H1 (cell line): ENCODE data around the gene ACACB. TPM values are rescaled to one million over a fixed set of nuclear protein-coding genes. Genes with fewer than 3 reads are reported as not detected.

ENCODE experiments used
- ASH2L ChIP-seq: fragments of 200-600, 300-600 bp; sonication (generic); IDR thresholded peaks from one replicate; pipeline ENCODE4 v1.7.1; 2017; ENCODE audit warnings: low read length
- BCL11A ChIP-seq, 2 experiments: IDR thresholded peaks; one replicate each; pipeline ENCODE4 v1.6.1; 2011; ENCODE audit warnings: low read depth in 2 of 2, low read length in 2 of 2, mild to moderate bottlenecking in 2 of 2
- CHD1 ChIP-seq: IDR thresholded peaks from 2 replicates; pipeline ENCODE4 v1.6.1; 2012; ENCODE audit warnings: low read depth, low read length, improper control_type of control experiment
- EP300 ChIP-seq, 2 experiments: IDR thresholded peaks; 1 replicate in 1 of 2; 2 replicates in 1 of 2; pipeline ENCODE4 v1.6.1; 2011 to 2012; ENCODE audit warnings: low read depth in 2 of 2, low read length in 2 of 2, mild to moderate bottlenecking in 2 of 2, borderline replicate concordance in 1 of 2, inconsistent platforms in 1 of 2, moderate library complexity in 1 of 2
- GTF2F1 ChIP-seq: IDR thresholded peaks from 2 replicates; pipeline ENCODE4 v1.6.1; 2012; ENCODE audit warnings: low read depth, low read length, improper control_type of control experiment, borderline replicate concordance
- KDM1A ChIP-seq: fragments of 200-600, 300-600 bp; sonication (generic); IDR thresholded peaks from 2 replicates; pipeline ENCODE4 v1.7.1; 2016; ENCODE audit warnings: mild to moderate bottlenecking, low read length, borderline replicate concordance
- KDM5A ChIP-seq: fragments of 200-600 bp; IDR thresholded peaks from 2 replicates; pipeline ENCODE4 v1.7.1; 2012; ENCODE audit warnings: mild to moderate bottlenecking, low read length, inconsistent platforms, mixed read lengths
- MAFK ChIP-seq: IDR thresholded peaks from 2 replicates; pipeline ENCODE4 v1.6.1; 2012; ENCODE audit warnings: low read depth, mild to moderate bottlenecking, improper control_type of control experiment, low read length
- PHF8 ChIP-seq: fragments of 200-600 bp; sonication (generic); conservative IDR thresholded peaks from 2 replicates; pipeline ENCODE4 v1.7.1; 2012; ENCODE audit warnings: low read depth, mild to moderate bottlenecking, inconsistent platforms, low read length, moderate library complexity
- RAD21 ChIP-seq, 2 experiments: IDR thresholded peaks in 1 of 2; conservative IDR thresholded peaks in 1 of 2; 2 replicates each; pipeline ENCODE4 v1.6.1; 2011; ENCODE audit warnings: low read depth in 2 of 2, low read length in 2 of 2, improper control_type of control experiment in 1 of 2, inconsistent platforms in 1 of 2, mild to moderate bottlenecking in 1 of 2, moderate library complexity in 1 of 2
- RNF2 ChIP-seq: fragments of 200-900, 300-1000 bp; sonication (generic); IDR thresholded peaks from 2 replicates; pipeline ENCODE4 v1.7.1; 2016; ENCODE audit warnings: borderline replicate concordance, low read depth, mild to moderate bottlenecking, antibody characterized with exemption, low read length; ENCODE audit not compliant: poor library complexity, severe bottlenecking; ENCODE audit errors: missing control alignments
- RXRA ChIP-seq: IDR thresholded peaks from 2 replicates; pipeline ENCODE4 v1.6.1; 2011; ENCODE audit warnings: low read depth, mild to moderate bottlenecking, low read length, moderate library complexity; ENCODE audit not compliant: insufficient read depth
- SIX5 ChIP-seq: IDR thresholded peaks from 2 replicates; pipeline ENCODE4 v1.6.1; 2011; ENCODE audit warnings: mild to moderate bottlenecking, low read depth, low read length
- SP2 ChIP-seq: IDR thresholded peaks from 2 replicates; pipeline ENCODE4 v1.6.1; 2012; ENCODE audit warnings: mild to moderate bottlenecking, low read length, inconsistent platforms
- SP4 ChIP-seq: IDR thresholded peaks from 2 replicates; pipeline ENCODE4 v1.6.1; 2012; ENCODE audit warnings: low read length, inconsistent platforms
- TAF1 ChIP-seq: IDR thresholded peaks from 2 replicates; pipeline ENCODE4 v1.6.1; 2011; ENCODE audit warnings: mild to moderate bottlenecking, low read depth, low read length
- TCF12 ChIP-seq: IDR thresholded peaks from 2 replicates; pipeline ENCODE4 v1.6.1; 2011; ENCODE audit warnings: low read depth, mild to moderate bottlenecking, low read length
- TEAD4 ChIP-seq: IDR thresholded peaks from 2 replicates; pipeline ENCODE4 v1.6.1; 2012; ENCODE audit warnings: low read depth, low read length, inconsistent platforms, mixed read lengths
- polyA plus RNA-seq, 7 experiments: library from polyadenylated mRNA; depleted of rRNA in 3 of 7; stranded (reverse) in 5 of 7; unstranded in 2 of 7; fragments of >200 nt in 5 of 7; fragments of 200-250 nt in 2 of 7; gene quantifications; 1 replicate in 5 of 7; 2 replicates in 1 of 7; 4 replicates in 1 of 7; pipeline versions ENCODE4 v1.2.1 to v1.2.3, GENCODE V29; 2011 to 2013; ENCODE audit warnings: missing spikeins in 2 of 7, mixed read lengths in 2 of 7
- total RNA-seq: library from RNA; stranded (reverse); fragmentation: NEBNext Ultra II Directional; extraction: Animal tissue kit (Norgen Biotek cat#: 25700); gene quantifications from 2 replicates; pipeline ENCODE4 v1.2.1, GENCODE V29; 2021
- TF ChIP-seq, protein P1 (sequence below): IDR thresholded peaks from 2 replicates; pipeline ENCODE4 v1.6.1; 2011; ENCODE audit warnings: low read depth, mild to moderate bottlenecking, low read length; ENCODE audit not compliant: insufficient read depth
- TF ChIP-seq, protein P2 (sequence below): IDR thresholded peaks from 2 replicates; pipeline ENCODE4 v1.6.1; 2012; ENCODE audit warnings: inconsistent platforms
- TF ChIP-seq, protein P3 (sequence below): IDR thresholded peaks from 2 replicates; pipeline ENCODE4 v1.6.1; 2011; ENCODE audit warnings: low read length, improper control_type of control experiment

The ACACB gene
- total and polyA plus RNA-seq, 2 of the 8 experiments (the other 6 are each of a cell fraction or from before 2014, with no cell fraction given): 5.8 to 15.3 TPM

DNA sequence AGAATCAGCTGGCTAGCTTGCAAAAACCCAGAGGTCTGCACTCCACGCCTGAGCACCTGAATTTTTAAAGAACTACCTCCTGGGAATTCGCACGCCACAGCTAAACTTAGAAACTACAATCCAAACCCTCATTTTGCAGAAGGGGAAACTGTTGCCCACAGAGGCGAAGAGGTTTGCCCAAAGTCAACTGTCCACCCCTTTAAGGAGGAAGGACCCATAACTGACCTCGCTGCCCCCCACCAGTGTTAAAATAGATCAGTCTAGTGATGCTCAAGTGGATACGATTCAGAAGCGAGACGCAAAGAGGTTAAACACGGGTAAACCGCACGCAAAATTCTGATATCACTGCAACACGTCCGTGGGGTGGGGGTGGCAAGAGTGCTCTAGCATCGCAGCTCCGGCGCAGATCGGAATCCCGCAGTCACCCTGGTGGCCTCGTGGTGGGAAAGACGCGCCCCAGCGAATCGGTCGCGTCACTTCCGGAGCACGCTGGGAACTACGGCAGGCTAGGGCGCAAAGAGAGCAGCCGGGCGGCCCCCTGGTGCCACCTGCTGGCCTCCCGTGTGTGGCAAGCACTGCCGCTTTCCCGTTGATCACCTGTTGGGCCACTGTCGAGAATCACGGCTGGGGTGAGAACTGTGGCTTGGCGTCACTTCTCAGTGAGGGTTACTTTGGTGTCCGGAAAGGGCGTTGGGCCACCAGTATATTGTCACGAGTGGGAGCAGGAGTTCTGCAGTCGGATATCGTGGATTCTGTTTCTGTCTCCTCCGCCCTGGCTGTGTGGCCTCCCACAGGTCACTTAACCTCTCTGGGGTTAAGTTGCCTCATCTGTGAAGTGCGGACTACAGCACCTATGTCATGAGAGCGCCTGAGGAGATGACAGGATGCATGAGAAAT, 23.1 kb upstream of the ACACB start, which contains the start of gene ALKBH2 (continued):
- TF ChIP-seq, protein P1, sequence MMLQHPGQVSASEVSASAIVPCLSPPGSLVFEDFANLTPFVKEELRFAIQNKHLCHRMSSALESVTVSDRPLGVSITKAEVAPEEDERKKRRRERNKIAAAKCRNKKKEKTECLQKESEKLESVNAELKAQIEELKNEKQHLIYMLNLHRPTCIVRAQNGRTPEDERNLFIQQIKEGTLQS: 0 out of 2 replicates have a peak, but pooled peaks have one; percentile 4
- TF ChIP-seq KDM1A (peak; percentile 85), TEAD4 (peak; percentile 48), EP300 (IDR thresholded peaks at IDR 0.05; ENCODE audit: borderline replicate concordance in 1 of 2, low read depth in 2 of 2, low read length in 2 of 2) (peak in 1 of 2 experiments; percentile 64; a peak in 1 of 3 replicates), SP2 (no peak), RAD21 (IDR thresholded peaks at IDR 0.05 in 1 of 2, conservative IDR thresholded peaks at IDR 0.05 in 1 of 2; ENCODE audit: low read depth in 2 of 2, low read length in 2 of 2) (peak; percentile 96 to 97), KDM5A (no peak), SIX5 (no peak), CHD1 (no peak), BCL11A (IDR thresholded peaks at IDR 0.05; ENCODE audit: low read depth in 2 of 2, low read length in 2 of 2) (no peak), TAF1 (peak; percentile 66), PHF8 (peak; percentile 56), RXRA (no peak), MAFK (no peak), TCF12 (0 out of 2 replicates have a peak, but pooled peaks have one; percentile 72), RNF2 (peak; percentile 48), ASH2L (peak; percentile 51), GTF2F1 (0 out of 2 replicates have a peak, but pooled peaks have one; percentile 72), SP4 (no peak; the same call in 1 of the 2 replicates)
- TF ChIP-seq, protein P2, sequence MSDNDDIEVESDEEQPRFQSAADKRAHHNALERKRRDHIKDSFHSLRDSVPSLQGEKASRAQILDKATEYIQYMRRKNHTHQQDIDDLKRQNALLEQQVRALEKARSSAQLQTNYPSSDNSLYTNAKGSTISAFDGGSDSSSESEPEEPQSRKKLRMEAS: peak; percentile 100
- TF ChIP-seq, protein P3, sequence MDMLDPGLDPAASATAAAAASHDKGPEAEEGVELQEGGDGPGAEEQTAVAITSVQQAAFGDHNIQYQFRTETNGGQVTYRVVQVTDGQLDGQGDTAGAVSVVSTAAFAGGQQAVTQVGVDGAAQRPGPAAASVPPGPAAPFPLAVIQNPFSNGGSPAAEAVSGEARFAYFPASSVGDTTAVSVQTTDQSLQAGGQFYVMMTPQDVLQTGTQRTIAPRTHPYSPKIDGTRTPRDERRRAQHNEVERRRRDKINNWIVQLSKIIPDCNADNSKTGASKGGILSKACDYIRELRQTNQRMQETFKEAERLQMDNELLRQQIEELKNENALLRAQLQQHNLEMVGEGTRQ: no peak
